ENCODE results near the gene CA10. TPM values are rescaled to one million over a fixed set of nuclear protein-coding genes. Genes with fewer than 3 reads are reported as not detected.

CA10 gene
- total RNA-seq, 1 donor from 2014 or later, result 1.3 TPM

- peaks cover 6% of the 10 kb centered on the region for H3K4me1 Mint-ChIP-seq (ENCODE audit: low read depth, unreplicated experiment)
- H3K9me3 Mint-ChIP-seq (ENCODE audit: unreplicated experiment), result no peaks in the 10 kb centered on the region
- H3K27ac Mint-ChIP-seq (ENCODE audit: unreplicated experiment), result no peak overlapping the region
Measured at GRCh38 chr17:52147431-52147830, 11.1 kb downstream of the CA10 start.

DNA sequence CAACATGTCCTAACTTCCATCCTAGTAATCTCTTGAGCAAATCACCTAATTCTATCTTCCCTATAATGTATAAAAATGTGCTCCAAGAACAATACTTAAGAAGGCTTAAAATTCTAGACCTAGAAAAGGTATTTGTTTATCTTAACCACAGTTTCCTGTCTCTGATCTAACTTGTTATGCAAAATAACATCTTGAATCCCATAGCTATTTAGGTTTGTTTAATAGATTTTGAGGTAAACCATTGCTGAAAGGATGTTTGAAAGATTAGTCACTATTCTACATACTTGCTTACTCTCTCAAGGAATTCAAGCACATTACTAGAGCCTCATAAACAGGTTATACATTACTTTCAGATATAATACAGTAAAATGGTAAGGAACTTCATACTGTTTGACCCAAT is 13.0 kb downstream of the CA10 start:
- Mint-ChIP-seq H3K4me1 (ENCODE audit: low read depth, unreplicated experiment) (peaks cover 6% of the 10 kb centered on the region), H3K27me3 (ENCODE audit: unreplicated experiment) (peaks cover 1% of the 10 kb centered on the region), H3K36me3 (ENCODE audit: unreplicated experiment) (no peaks in the 10 kb centered on the region), H3K27ac (ENCODE audit: unreplicated experiment) (no peak overlapping the region), H3K9me3 (ENCODE audit: unreplicated experiment) (no peaks in the 10 kb centered on the region), H3K4me3 (ENCODE audit: unreplicated experiment) (no peak overlapping the region)
- no peak for DNase-seq
- no peak for TF ChIP-seq CTCF (IDR thresholded peaks at IDR 0.05; ENCODE audit: partially characterized antibody, unreplicated experiment)

More at GRCh38 chr17:52147431-52147830, 11.1 kb downstream of the CA10 start:
- Mint-ChIP-seq H3K36me3 (ENCODE audit: unreplicated experiment) (no peaks in the 10 kb centered on the region), H3K4me3 (ENCODE audit: unreplicated experiment) (no peak overlapping the region), H3K27me3 (ENCODE audit: unreplicated experiment) (peaks cover 1% of the 10 kb centered on the region)
- no peak for DNase-seq
- TF ChIP-seq CTCF (IDR thresholded peaks at IDR 0.05; ENCODE audit: partially characterized antibody, unreplicated experiment), result no peak

DNA sequence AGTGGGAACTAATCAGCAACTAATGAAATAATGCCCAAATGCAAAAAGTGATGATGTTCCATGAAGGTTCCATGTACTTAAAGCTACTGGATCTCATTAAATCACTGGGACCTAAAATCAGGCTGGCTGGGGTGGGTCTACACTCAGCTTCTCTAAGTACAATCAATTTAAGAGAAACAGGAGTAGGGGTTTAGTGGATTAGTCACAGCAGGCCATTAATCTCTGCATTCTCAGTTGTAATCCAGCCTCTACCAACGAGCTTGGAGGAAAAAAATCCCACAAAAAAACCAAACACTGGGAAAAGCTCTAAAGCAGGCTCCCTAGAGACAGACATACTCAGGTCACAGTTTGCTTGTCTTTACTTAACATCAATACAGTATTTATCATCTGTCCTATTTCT is 15.0 kb downstream of the CA10 start:
- no peaks in the 10 kb centered on the region for H3K36me3 Mint-ChIP-seq (ENCODE audit: unreplicated experiment)
- peaks cover 8% of the 10 kb centered on the region for H3K4me1 Mint-ChIP-seq (ENCODE audit: low read depth, unreplicated experiment)
- no peaks in the 10 kb centered on the region for H3K9me3 Mint-ChIP-seq (ENCODE audit: unreplicated experiment)
- peaks cover 1% of the 10 kb centered on the region for H3K27me3 Mint-ChIP-seq (ENCODE audit: unreplicated experiment)
- TF ChIP-seq CTCF (IDR thresholded peaks at IDR 0.05; ENCODE audit: partially characterized antibody, unreplicated experiment), result no peak
- H3K27ac Mint-ChIP-seq (ENCODE audit: unreplicated experiment), result no peak overlapping the region
- no peak overlapping the region for H3K4me3 Mint-ChIP-seq (ENCODE audit: unreplicated experiment)
- no peak for DNase-seq

- Mint-ChIP-seq H3K4me3 (ENCODE audit: unreplicated experiment) (no peak overlapping the region), H3K36me3 (ENCODE audit: unreplicated experiment) (no peaks in the 10 kb centered on the region), H3K27me3 (ENCODE audit: unreplicated experiment) (peaks cover 4% of the 10 kb centered on the region), H3K9me3 (ENCODE audit: unreplicated experiment) (peaks cover 2% of the 10 kb centered on the region), H3K27ac (ENCODE audit: unreplicated experiment) (no peak overlapping the region), H3K4me1 (ENCODE audit: low read depth, unreplicated experiment) (peaks cover 21% of the 10 kb centered on the region)
- no peak for DNase-seq
- TF ChIP-seq CTCF (IDR thresholded peaks at IDR 0.05; ENCODE audit: partially characterized antibody, unreplicated experiment), result no peak
Measured at GRCh38 chr17:52140601-52141000, 17.9 kb downstream of the CA10 start.

GRCh38 chr17:52138752-52139151 is 19.8 kb downstream of the CA10 start:
- H3K4me1 Mint-ChIP-seq (ENCODE audit: low read depth, unreplicated experiment), result peaks cover 29% of the 10 kb centered on the region
- H3K9me3 Mint-ChIP-seq (ENCODE audit: unreplicated experiment), result peaks cover 3% of the 10 kb centered on the region
- H3K27me3 Mint-ChIP-seq (ENCODE audit: unreplicated experiment), result peaks cover 5% of the 10 kb centered on the region
- TF ChIP-seq CTCF (IDR thresholded peaks at IDR 0.05; ENCODE audit: partially characterized antibody, unreplicated experiment), result no peak
- H3K36me3 Mint-ChIP-seq (ENCODE audit: unreplicated experiment), result no peaks in the 10 kb centered on the region
- no peak for DNase-seq
- H3K4me3 Mint-ChIP-seq (ENCODE audit: unreplicated experiment), result no peak overlapping the region
- H3K27ac Mint-ChIP-seq (ENCODE audit: unreplicated experiment), result no peak overlapping the region

Data from glutamatergic neuron (in vitro differentiated cells).